GM08714 (cell line): ENCODE results near the gene TBC1D21.

Experiments used
- H3K4me3 ChIP-seq: fragments of 200-500 bp; sonication (Bioruptor generic); 2 replicates; pipeline ENCODE4 v1.5.1; 2014; ENCODE audit warnings: mild to moderate bottlenecking, low read length, inconsistent platforms
- ZNF274 ChIP-seq: IDR thresholded peaks from 2 replicates; pipeline ENCODE4 v1.6.1; 2012; ENCODE audit warnings: mild to moderate bottlenecking, low read depth, low read length

TBC1D21 gene

GRCh38 chr15:73889053-73889761 is 15.8 kb downstream of the TBC1D21 start:
- H3K4me3 ChIP-seq = no peak overlapping the region
- no peak for TF ChIP-seq ZNF274

GRCh38 chr15:73889762-73890124 is 16.4 kb downstream of the TBC1D21 start:
- no peak overlapping the region for H3K4me3 ChIP-seq
- TF ChIP-seq ZNF274 = no peak

GRCh38 chr15:73891328-73892315 is 18.3 kb downstream of the TBC1D21 start:
- no peak overlapping the region for H3K4me3 ChIP-seq
- no peak for TF ChIP-seq ZNF274

GRCh38 chr15:73892446-73893226 is 19.3 kb downstream of the TBC1D21 start:
- no peak for TF ChIP-seq ZNF274
- H3K4me3 ChIP-seq = no peak overlapping the region

- no peak overlapping the region for H3K4me3 ChIP-seq
- no peak for TF ChIP-seq ZNF274
These were observed 20.9 kb downstream of the TBC1D21 start for GRCh38 chr15:73894133-73894814.

GRCh38 chr15:73897441-73898261 is 24.3 kb downstream of the TBC1D21 start:
- H3K4me3 ChIP-seq = no peak overlapping the region
- no peak for TF ChIP-seq ZNF274

GRCh38 chr15:73899197-73900094 is 26.1 kb downstream of the TBC1D21 start:
- no peak for TF ChIP-seq ZNF274
- H3K4me3 ChIP-seq = no peak overlapping the region

GRCh38 chr15:73900095-73900712 is 26.8 kb downstream of the TBC1D21 start:
- no peak overlapping the region for H3K4me3 ChIP-seq
- TF ChIP-seq ZNF274 = no peak

GRCh38 chr15:73901126-73901810 is 27.9 kb downstream of the TBC1D21 start:
- no peak overlapping the region for H3K4me3 ChIP-seq
- TF ChIP-seq ZNF274 = no peak

- H3K4me3 ChIP-seq = no peak overlapping the region
- no peak for TF ChIP-seq ZNF274
These were observed 29.0 kb downstream of the TBC1D21 start for GRCh38 chr15:73902121-73903020.
